ENCODE measurements around the gene MTMR6.

GRCh38 chr13:25231517-25231916, 55.8 kb downstream of the MTMR6 start:
- no peak for TF ChIP-seq CTCF (conservative IDR thresholded peaks at IDR 0.05; ENCODE audit: low read length)
- no peak for TF ChIP-seq EZH2phosphoT487 (IDR thresholded peaks at IDR 0.05; ENCODE audit: borderline replicate concordance)
